Retinal pigment epithelial cell (primary cell): ENCODE measurements around the gene F12.

Experiments used
- DNase-seq: peaks from one replicate; pipeline ENCODE4 v3.0.0-alpha.2; 2010; ENCODE audit warnings: low read depth
- H3K4me3 ChIP-seq: 2 replicates; pipeline ENCODE4 v1.5.1; 2011; ENCODE audit warnings: mild to moderate bottlenecking, low read length, control low read depth, moderate library complexity
- CTCF ChIP-seq: conservative IDR thresholded peaks from 2 replicates; pipeline ENCODE4 v1.5.1; 2011; ENCODE audit warnings: low read depth, low read length, control low read depth, inconsistent platforms

The F12 gene

DNA sequence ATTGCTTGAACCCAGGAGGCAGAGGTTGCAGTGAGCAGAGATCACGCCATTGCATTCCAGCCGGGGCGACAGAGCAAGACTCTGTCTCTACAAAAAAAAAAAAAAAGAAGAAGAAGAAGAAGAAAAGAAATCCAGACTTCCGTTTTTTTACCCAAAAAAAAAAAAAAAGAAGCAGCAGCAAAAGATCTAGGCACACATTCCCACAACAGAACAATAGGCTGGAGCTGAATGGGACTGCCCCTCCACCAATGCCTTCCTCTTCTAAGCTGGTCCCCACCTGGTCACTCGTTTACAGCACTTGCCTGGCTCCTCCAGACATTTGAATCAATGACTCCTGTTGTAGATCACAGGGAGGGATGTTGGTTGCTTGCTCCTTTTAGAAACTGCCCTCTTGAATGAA is 56.3 kb downstream of the F12 start:
- H3K4me3 ChIP-seq = no peak overlapping the region
- DNase-seq = no peak
- no peak for TF ChIP-seq CTCF
